Mucosa of rectum (tissue), 2 donors: ENCODE data around the gene IGF2BP3.

Experiments
- H3K27ac ChIP-seq, 2 donors: one replicate each; pipeline ENCODE4 v1.7.0; 2013; ENCODE audit warnings: inconsistent platforms in 2 of 2, low read depth in 2 of 2, low read length in 2 of 2
- H3K27me3 ChIP-seq, 2 donors: one replicate each; pipeline ENCODE4 v1.7.0; 2013; ENCODE audit warnings: low read length in 2 of 2; ENCODE audit not compliant: control insufficient read depth in 2 of 2, insufficient read depth in 2 of 2
- H3K36me3 ChIP-seq, 2 donors: one replicate each; pipeline ENCODE4 v1.7.0; 2013; ENCODE audit warnings: low read length in 2 of 2; ENCODE audit not compliant: control insufficient read depth in 2 of 2, insufficient read depth in 2 of 2
- H3K4me1 ChIP-seq, 2 donors: one replicate each; pipeline ENCODE4 v1.7.0; 2013; ENCODE audit warnings: low read length in 2 of 2, mild to moderate bottlenecking in 1 of 2; ENCODE audit not compliant: control insufficient read depth in 2 of 2, insufficient read depth in 2 of 2
- H3K4me3 ChIP-seq, 2 donors: one replicate each; pipeline ENCODE4 v1.7.0; 2013; ENCODE audit warnings: low read length in 2 of 2
- H3K9ac ChIP-seq, 2 donors: one replicate each; pipeline ENCODE4 v1.7.0; 2013; ENCODE audit warnings: low read length in 2 of 2, low read depth in 1 of 2, mild to moderate bottlenecking in 1 of 2
- H3K9me3 ChIP-seq, 2 donors: one replicate each; pipeline ENCODE4 v1.7.0; 2013; ENCODE audit warnings: low read length in 2 of 2; ENCODE audit not compliant: control insufficient read depth in 2 of 2
- donor health status: healthy.
- donor health status: Normal muscosa, but diverticular disease.

The IGF2BP3 gene

DNA sequence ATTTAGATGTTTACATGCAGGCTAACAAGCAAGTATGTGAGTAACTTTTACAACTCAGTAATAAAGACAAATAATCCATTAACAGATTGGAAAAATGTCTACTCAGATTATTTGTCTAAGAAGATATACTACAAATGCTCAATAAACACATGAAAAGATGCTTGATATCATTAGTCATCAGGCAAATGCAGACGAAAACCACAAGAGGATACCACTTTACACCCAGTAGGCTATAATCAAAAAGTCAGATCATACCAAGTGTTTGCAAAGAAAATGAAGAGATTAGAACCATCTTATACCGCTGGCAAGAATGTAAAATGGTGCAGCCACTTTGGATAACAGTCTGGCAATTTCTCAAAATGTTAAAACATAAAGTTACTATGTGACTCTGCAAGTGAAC lies 87.1 kb downstream of the IGF2BP3 start:
- H3K27ac ChIP-seq: no peak overlapping the region
- no peaks in the 10 kb centered on the region for H3K4me1 ChIP-seq
- H3K4me3 ChIP-seq: no peak overlapping the region
- no peaks in the 10 kb centered on the region for H3K27me3 ChIP-seq
- H3K9ac ChIP-seq: no peak overlapping the region
- no peaks in the 10 kb centered on the region for H3K9me3 ChIP-seq
- H3K36me3 ChIP-seq: no peaks in the 10 kb centered on the region

DNA sequence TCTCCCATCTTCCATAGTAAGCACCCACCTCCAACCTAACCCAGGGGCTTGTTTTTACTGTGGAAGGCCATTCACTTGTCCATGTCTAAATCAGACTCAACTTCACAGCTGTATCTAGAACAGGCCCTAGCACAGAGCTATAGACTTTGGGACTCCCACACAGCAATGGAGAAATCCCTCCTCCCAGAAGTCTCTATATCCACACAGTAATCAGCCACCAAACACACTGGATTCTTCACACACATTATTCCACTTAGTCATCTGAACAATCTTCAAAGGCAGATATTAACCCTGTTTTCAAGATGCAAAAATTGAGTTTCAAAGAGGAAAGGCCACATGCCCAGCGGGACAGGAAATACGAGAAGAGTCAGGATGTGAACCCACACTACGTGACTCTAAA lies 89.3 kb downstream of the IGF2BP3 start:
- no peak overlapping the region for H3K27ac ChIP-seq
- H3K9ac ChIP-seq: no peak overlapping the region
- H3K36me3 ChIP-seq: no peaks in the 10 kb centered on the region
- no peak overlapping the region for H3K4me3 ChIP-seq
- H3K27me3 ChIP-seq: no peaks in the 10 kb centered on the region
- no peaks in the 10 kb centered on the region for H3K9me3 ChIP-seq
- no peaks in the 10 kb centered on the region for H3K4me1 ChIP-seq

DNA sequence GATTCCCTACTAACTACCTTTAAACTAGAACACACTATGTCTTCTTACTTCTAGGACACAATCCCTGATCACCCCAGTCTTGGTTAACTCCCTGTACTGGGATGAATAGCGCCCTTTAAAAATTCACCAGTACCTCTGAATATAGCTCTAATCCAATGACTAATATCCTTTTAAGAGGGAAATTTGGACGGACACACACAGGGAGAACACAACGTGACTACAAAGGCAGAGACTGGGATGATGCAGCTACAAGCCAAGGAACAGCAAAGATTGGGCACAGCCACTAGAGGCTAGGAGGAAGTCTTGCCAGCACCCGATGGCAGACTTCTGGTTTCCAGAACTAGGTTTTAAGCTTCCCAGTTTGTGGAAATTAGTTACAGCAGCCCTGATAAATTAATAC lies 89.7 kb downstream of the IGF2BP3 start:
- Histone ChIP-seq H3K36me3 (no peaks in the 10 kb centered on the region), H3K27ac (no peak overlapping the region), H3K9me3 (no peaks in the 10 kb centered on the region), H3K4me3 (no peak overlapping the region), H3K27me3 (no peaks in the 10 kb centered on the region), H3K4me1 (no peaks in the 10 kb centered on the region), H3K9ac (no peak overlapping the region)

DNA sequence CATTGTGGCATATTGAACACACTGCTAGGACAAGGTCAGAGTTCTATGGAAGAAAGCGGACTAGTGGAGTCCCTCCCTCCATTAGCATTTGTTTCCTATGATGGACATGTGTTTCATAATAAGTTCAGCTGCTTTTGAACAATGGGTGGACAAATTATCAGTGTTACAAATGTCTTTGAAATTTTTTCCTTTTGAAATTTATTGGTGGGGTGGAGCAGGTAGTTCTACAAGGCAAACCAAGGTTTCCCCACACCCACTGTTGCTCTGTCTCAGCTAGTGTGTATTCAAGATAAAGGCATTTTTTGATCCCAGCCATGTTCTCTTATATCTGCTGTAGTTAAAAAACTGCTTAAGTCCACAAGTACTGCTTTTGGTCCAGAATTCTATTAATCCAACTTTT lies 91.3 kb downstream of the IGF2BP3 start:
- no peak overlapping the region for H3K27ac ChIP-seq
- no peaks in the 10 kb centered on the region for H3K4me1 ChIP-seq
- H3K27me3 ChIP-seq: no peaks in the 10 kb centered on the region
- H3K9ac ChIP-seq: no peak overlapping the region
- no peak overlapping the region for H3K4me3 ChIP-seq
- H3K9me3 ChIP-seq: no peaks in the 10 kb centered on the region
- no peaks in the 10 kb centered on the region for H3K36me3 ChIP-seq

DNA sequence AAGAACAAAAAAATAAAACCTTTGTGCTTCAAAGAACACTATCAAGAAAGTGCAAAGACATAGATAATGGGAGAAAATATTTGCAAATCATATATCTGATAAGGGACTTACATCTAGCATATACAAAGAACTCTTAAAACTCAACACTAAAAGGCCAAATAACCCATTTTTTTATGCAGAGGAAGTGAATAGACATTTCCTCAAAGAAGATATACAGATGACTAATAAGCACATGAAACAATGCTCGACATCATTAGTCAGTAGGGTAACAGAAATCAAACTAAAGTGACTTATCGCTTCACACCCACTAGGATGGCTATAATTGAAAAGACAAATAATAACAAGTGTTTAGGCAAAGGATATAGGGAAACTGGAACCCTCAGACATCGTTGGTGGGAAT lies 93.2 kb downstream of the IGF2BP3 start:
- H3K9me3 ChIP-seq: no peaks in the 10 kb centered on the region
- no peaks in the 10 kb centered on the region for H3K36me3 ChIP-seq
- no peaks in the 10 kb centered on the region for H3K27me3 ChIP-seq
- no peak overlapping the region for H3K9ac ChIP-seq
- H3K4me3 ChIP-seq: no peak overlapping the region
- no peak overlapping the region for H3K27ac ChIP-seq
- no peaks in the 10 kb centered on the region for H3K4me1 ChIP-seq

DNA sequence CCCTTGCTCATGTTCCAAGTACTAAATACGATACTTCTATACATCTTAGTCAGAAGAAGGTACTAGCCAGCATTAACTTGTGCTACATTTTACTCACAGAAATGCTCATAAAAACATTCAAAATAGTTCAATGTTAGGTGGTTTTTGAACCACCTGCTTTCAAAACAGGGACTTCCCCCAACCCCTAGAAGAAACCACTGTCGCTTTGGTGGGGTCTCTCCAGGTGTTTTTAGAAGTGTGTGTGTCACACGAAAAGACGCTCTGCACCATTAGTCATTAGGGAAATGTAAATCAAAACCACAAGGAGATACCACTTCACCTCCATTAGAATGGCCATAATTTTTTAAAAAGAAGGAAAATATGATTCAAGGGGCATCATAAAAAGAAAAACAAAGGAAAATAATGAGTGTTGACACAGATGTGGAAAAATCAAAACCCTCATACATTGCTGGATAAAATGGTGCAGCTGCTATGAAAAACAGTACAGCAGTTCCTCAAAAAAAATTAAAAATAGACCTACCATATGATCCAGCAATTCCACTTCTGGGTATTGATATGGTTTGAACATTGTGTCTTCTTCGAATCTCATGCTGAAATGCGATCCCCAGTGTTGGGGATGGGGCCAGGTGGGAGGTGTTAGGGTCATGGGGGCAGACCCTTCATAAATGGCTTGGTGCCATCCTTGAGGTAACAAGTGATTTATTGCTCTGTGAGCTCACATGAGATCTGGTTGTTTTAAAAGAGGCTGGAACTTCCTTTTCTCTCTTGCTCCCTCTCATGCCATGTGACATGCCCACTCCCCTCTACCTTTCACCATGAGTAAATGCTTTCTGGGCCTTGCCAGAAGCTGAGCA lies 96.9 kb downstream of the IGF2BP3 start:
- Histone ChIP-seq H3K27ac (no peak overlapping the region), H3K4me1 (no peaks in the 10 kb centered on the region), H3K4me3 (no peak overlapping the region), H3K27me3 (no peaks in the 10 kb centered on the region), H3K36me3 (no peaks in the 10 kb centered on the region), H3K9ac (no peak overlapping the region), H3K9me3 (no peaks in the 10 kb centered on the region)

DNA sequence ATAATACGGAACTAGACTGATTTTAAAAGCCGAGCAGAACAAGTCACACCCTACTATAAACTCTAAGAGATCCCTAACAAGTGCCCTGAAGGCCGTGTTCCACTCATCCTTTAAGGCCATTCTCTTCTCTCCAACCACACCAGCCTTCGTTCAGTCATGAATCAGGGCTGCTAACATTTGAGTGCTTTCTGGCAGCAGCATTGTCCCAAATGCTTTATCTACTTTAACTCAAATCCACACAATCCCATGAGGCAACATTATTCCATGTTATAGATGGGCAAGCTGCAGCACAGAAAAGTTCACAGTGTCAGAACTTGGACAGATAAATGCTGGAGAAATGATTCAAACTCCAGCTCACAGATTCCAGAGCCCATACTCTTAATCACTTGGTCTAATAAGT lies 97.7 kb downstream of the IGF2BP3 start:
- Histone ChIP-seq H3K27me3 (no peaks in the 10 kb centered on the region), H3K4me1 (no peaks in the 10 kb centered on the region), H3K4me3 (no peak overlapping the region), H3K27ac (no peak overlapping the region), H3K36me3 (no peaks in the 10 kb centered on the region), H3K9me3 (no peaks in the 10 kb centered on the region), H3K9ac (no peak overlapping the region)

DNA sequence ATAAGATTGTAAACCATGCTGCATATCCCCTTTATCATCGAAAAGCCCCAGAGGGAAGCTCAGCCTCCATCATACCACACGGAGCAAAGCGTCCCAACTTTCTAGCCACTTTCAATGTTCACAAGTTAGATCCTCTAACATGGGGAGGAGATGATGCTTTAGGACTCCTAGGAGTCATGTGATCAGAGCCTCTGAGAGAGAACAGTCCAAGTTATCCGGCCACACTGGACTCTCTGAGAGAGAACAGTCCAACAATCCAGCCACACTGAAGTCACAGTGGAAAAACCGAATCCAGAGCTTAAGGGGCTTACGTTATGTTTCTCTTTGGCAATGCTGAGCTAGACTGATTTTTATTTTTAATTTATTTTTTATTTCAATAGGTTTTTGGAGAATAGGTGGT lies 98.6 kb downstream of the IGF2BP3 start:
- Histone ChIP-seq H3K4me1 (no peaks in the 10 kb centered on the region), H3K36me3 (no peaks in the 10 kb centered on the region), H3K27ac (no peak overlapping the region), H3K9ac (no peak overlapping the region), H3K27me3 (no peaks in the 10 kb centered on the region), H3K9me3 (no peaks in the 10 kb centered on the region), H3K4me3 (no peak overlapping the region)

DNA sequence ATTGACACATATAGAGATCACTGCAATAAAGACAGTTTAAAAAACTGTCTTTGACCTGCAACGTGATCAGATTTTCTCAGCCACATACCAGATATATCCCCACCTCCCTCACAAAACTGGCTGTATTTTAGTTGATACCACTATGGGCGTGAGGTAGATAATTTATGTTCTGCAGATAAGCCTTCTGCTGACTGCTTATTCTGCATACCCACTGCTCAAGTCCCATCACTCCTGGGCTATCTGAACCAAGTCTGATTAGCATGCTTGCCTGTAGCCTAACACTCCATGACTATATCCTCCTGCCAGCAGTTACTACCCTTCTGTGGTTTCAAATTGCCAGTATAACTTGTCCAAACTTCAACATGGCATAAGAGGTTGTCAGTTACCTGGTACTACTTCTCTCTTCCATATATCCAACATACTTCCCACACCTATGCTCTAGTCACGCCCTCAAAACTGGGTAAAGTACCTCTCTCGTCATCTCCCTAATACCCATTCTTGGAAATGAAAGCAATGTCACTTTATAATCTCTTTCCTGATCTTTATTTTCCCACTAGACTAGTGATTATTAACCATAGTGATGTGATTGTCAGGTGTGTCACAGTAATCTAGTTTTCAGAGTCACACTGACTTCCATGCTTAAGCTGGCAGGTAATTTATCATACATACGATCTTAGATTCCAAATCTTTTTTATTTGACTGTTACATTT lies 100.4 kb downstream of the IGF2BP3 start:
- Histone ChIP-seq H3K4me1 (no peaks in the 10 kb centered on the region), H3K36me3 (no peaks in the 10 kb centered on the region), H3K27ac (no peak overlapping the region), H3K9ac (no peak overlapping the region), H3K4me3 (no peak overlapping the region), H3K27me3 (no peaks in the 10 kb centered on the region), H3K9me3 (no peaks in the 10 kb centered on the region)

DNA sequence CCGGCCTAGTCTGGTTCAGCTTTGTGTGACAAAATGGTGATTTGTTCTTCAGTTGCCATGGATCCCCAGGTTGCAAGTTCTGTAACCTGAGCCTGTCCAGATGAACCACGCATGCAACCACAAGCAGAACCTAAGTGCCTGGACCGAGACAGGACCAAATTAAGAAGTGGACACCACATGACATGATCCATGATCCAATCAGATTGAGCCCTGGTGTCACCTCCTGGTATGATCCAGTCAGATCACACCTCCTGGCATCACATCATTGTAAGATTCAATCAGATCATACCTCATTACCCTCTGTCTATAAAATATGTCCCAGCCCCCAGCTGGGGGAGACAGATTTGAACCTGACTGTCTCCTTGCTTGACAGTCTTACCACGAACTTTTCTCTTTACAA lies 101.2 kb downstream of the IGF2BP3 start:
- H3K4me3 ChIP-seq: no peak overlapping the region
- no peak overlapping the region for H3K27ac ChIP-seq
- no peak overlapping the region for H3K9ac ChIP-seq
- H3K36me3 ChIP-seq: no peaks in the 10 kb centered on the region
- no peaks in the 10 kb centered on the region for H3K27me3 ChIP-seq
- H3K4me1 ChIP-seq: no peaks in the 10 kb centered on the region
- no peaks in the 10 kb centered on the region for H3K9me3 ChIP-seq
